ENCODE results near the gene CACNA1S. TPM values are rescaled to one million over a fixed set of nuclear protein-coding genes. Genes with fewer than 3 reads are reported as not detected.

Gene CACNA1S
- polyA plus RNA-seq, 1 of the 3 experiments (the other 2 are of a cell fraction), result not detected

DNA sequence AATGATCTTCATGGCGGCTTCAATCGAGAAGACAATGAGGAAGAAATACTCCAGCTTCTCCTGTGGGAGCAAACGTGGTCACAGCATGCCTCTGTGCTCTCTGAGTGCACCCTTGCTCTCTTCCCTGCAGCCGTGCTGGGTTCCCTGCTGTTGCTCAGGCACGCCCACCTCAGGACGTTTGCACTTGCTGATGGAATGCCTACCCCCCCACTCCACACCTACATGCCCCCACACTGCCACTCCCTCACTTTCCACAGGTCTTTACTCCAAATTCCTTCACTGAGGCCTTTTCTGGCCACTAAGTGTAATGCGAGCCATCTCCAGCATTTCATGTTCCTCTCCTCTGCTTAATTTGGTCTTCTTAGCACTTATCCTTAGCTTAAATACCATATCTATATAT, 18.3 kb downstream of the CACNA1S start:
- Histone ChIP-seq H4K20me1 (ENCODE audit: insufficient read depth) (no peaks in the 10 kb centered on the region), H3K4me2 (no peak overlapping the region), H3K36me3 (replicated peaks in 1 of 2; ENCODE audit: control insufficient read depth in 1 of 2, insufficient read depth in 2 of 2, low read length in 1 of 2) (no peaks in the 10 kb centered on the region), H3K27ac (ENCODE audit: low read depth in 2 of 2, low read length in 1 of 2) (no peak overlapping the region), H3K9me2 (no peaks in the 10 kb centered on the region), H3K4me1 (ENCODE audit: control insufficient read depth in 1 of 2, insufficient read depth in 2 of 2, low read depth in 1 of 2, low read length in 1 of 2) (no peaks in the 10 kb centered on the region), H3K79me2 (ENCODE audit: insufficient read depth) (no peaks in the 10 kb centered on the region), H3K9ac (no peak overlapping the region), H3K9me3 (no peaks in the 10 kb centered on the region), H2AFZ (ENCODE audit: low read depth) (no peak overlapping the region), H3F3A (replicated peaks; ENCODE audit: insufficient read depth) (no peaks in the 10 kb centered on the region), H3K27me3 (ENCODE audit: insufficient read depth) (peaks cover 22% of the 10 kb centered on the region), H3K4me3 (ENCODE audit: low read depth in 2 of 2, low read length in 1 of 2) (no peak overlapping the region)
- POLR2A ChIA-PET, result no interaction called here
- TF ChIP-seq RXRA (IDR thresholded peaks at IDR 0.05; ENCODE audit: borderline replicate concordance, low read depth) (no peak), RCOR1 (IDR thresholded peaks at IDR 0.05; ENCODE audit: low read length) (no peak), JUND (IDR thresholded peaks at IDR 0.05) (no peak), GATA2 (CRISPR knock-in tag; IDR thresholded peaks at IDR 0.05) (no peak), YY1 (IDR thresholded peaks at IDR 0.05; ENCODE audit: low read depth) (no peak), SIN3A (IDR thresholded peaks at IDR 0.05; ENCODE audit: borderline replicate concordance, low read depth, low read length) (no peak), FOXJ3 (CRISPR knock-in tag; IDR thresholded peaks at IDR 0.05) (no peak), NRF1 (IDR thresholded peaks at IDR 0.05; ENCODE audit: low read depth, low read length) (no peak), RFX5 (IDR thresholded peaks at IDR 0.05; ENCODE audit: low read length) (no peak), TEAD4 (IDR thresholded peaks at IDR 0.05; ENCODE audit: borderline replicate concordance, insufficient read depth) (no peak), GABPA (IDR thresholded peaks at IDR 0.05; ENCODE audit: low read depth) (no peak), TCF12 (IDR thresholded peaks at IDR 0.05) (no peak), POLR2AphosphoS5 (IDR thresholded peaks at IDR 0.05; ENCODE audit: low read depth, low read length) (no peak)
- TF ChIP-seq, protein P1, sequence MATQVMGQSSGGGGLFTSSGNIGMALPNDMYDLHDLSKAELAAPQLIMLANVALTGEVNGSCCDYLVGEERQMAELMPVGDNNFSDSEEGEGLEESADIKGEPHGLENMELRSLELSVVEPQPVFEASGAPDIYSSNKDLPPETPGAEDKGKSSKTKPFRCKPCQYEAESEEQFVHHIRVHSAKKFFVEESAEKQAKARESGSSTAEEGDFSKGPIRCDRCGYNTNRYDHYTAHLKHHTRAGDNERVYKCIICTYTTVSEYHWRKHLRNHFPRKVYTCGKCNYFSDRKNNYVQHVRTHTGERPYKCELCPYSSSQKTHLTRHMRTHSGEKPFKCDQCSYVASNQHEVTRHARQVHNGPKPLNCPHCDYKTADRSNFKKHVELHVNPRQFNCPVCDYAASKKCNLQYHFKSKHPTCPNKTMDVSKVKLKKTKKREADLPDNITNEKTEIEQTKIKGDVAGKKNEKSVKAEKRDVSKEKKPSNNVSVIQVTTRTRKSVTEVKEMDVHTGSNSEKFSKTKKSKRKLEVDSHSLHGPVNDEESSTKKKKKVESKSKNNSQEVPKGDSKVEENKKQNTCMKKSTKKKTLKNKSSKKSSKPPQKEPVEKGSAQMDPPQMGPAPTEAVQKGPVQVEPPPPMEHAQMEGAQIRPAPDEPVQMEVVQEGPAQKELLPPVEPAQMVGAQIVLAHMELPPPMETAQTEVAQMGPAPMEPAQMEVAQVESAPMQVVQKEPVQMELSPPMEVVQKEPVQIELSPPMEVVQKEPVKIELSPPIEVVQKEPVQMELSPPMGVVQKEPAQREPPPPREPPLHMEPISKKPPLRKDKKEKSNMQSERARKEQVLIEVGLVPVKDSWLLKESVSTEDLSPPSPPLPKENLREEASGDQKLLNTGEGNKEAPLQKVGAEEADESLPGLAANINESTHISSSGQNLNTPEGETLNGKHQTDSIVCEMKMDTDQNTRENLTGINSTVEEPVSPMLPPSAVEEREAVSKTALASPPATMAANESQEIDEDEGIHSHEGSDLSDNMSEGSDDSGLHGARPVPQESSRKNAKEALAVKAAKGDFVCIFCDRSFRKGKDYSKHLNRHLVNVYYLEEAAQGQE (IDR thresholded peaks at IDR 0.05; ENCODE audit: low read depth, low read length), result no peak
- TF ChIP-seq, protein P2, sequence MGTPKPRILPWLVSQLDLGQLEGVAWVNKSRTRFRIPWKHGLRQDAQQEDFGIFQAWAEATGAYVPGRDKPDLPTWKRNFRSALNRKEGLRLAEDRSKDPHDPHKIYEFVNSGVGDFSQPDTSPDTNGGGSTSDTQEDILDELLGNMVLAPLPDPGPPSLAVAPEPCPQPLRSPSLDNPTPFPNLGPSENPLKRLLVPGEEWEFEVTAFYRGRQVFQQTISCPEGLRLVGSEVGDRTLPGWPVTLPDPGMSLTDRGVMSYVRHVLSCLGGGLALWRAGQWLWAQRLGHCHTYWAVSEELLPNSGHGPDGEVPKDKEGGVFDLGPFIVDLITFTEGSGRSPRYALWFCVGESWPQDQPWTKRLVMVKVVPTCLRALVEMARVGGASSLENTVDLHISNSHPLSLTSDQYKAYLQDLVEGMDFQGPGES (IDR thresholded peaks at IDR 0.05; ENCODE audit: low read depth, low read length), result no peak
- TF ChIP-seq, protein P3, sequence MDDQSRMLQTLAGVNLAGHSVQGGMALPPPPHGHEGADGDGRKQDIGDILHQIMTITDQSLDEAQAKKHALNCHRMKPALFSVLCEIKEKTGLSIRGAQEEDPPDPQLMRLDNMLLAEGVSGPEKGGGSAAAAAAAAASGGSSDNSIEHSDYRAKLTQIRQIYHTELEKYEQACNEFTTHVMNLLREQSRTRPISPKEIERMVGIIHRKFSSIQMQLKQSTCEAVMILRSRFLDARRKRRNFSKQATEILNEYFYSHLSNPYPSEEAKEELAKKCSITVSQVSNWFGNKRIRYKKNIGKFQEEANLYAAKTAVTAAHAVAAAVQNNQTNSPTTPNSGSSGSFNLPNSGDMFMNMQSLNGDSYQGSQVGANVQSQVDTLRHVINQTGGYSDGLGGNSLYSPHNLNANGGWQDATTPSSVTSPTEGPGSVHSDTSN (IDR thresholded peaks at IDR 0.05), result no peak
- 56% methylated on average over 7 of the region's 7 CpGs for WGBS (ENCODE audit: low lambda C conversion rate)
- CTCF ChIA-PET, result no interaction called here
- DNase-seq, result no peak

Data from SK-N-SH (cell line).